Measurements from ENCODE around the gene CPSF4. TPM values are rescaled to one million over a fixed set of nuclear protein-coding genes. Genes with fewer than 3 reads are reported as not detected.

The CPSF4 gene
- total RNA-seq, 1 experiment from 2014 or later, result 67.0 TPM

GRCh38 chr7:99420213-99420612, 18.5 kb upstream of the CPSF4 start:
- intact Hi-C loops (cut with micrococcal nuclease), result no loop called here
- no peaks in the 10 kb centered on the region for H3K9me3 ChIP-seq (ENCODE audit: control insufficient read depth in 1 of 2, insufficient read depth in 1 of 2, low read depth in 1 of 2, low read length in 2 of 2)
- ChIA-PET RAD21 (ENCODE audit: low non-redundant PET in 1 of 2, low total read pairs in 2 of 2, uncharacterized antibody in 2 of 2, unreplicated experiment in 2 of 2) (no interaction called here), CTCF (no interaction called here), POLR2A (interaction anchor here (1.2 kb wide), 1 partner anchor 11 kb away, joined by 5 read pairs; the partner anchor contains the start of genes BUD31 and PDAP1)
- no peak overlapping the region for H3K27ac ChIP-seq (ENCODE audit: low read depth, low read length)
- no peak overlapping the region for H3K9ac ChIP-seq (ENCODE audit: low read length)
- no peak overlapping the region for H3K4me3 ChIP-seq (replicated peaks in 1 of 2; ENCODE audit: low read depth in 1 of 2, low read length in 2 of 2)
- TF ChIP-seq SIN3A (IDR thresholded peaks at IDR 0.05; ENCODE audit: low read depth) (no peak), EGR1 (IDR thresholded peaks at IDR 0.05; ENCODE audit: low read depth) (no peak), ZBTB33 (IDR thresholded peaks at IDR 0.05; ENCODE audit: extremely low read depth, insufficient replicate concordance, low read length) (no peak), REST (IDR thresholded peaks at IDR 0.05; ENCODE audit: low read depth) (no peak), EZH2phosphoT487 (IDR thresholded peaks at IDR 0.05; ENCODE audit: borderline replicate concordance) (no peak), CBX3 (IDR thresholded peaks at IDR 0.05; ENCODE audit: low read depth) (no peak), MAX (IDR thresholded peaks at IDR 0.05) (no peak)
- no peaks in the 10 kb centered on the region for H4K20me1 ChIP-seq (ENCODE audit: insufficient read depth)
- peaks cover 18% of the 10 kb centered on the region; the same call in 1 of the 2 replicates for H3K79me2 ChIP-seq (ENCODE audit: insufficient read depth, low read length)
- H3K4me2 ChIP-seq (ENCODE audit: low read length), result no peak overlapping the region
- H3K9me2 ChIP-seq (ENCODE audit: insufficient read depth), result no peaks in the 10 kb centered on the region
- H2AFZ ChIP-seq (ENCODE audit: low read depth, low read length, poor library complexity, severe bottlenecking), result no peak overlapping the region
- BruUV-seq (replicated peaks), result no TSS peak
- H3K36me3 ChIP-seq (ENCODE audit: control insufficient read depth in 1 of 2, insufficient read depth in 2 of 2, low read length in 2 of 2), result peaks cover 37 to 53% of the 10 kb centered on the region in 2 experiments
- DNase-seq (ENCODE audit: low read depth, low spot score) (no peak), ATAC-seq (no peak)
- H3K4me1 ChIP-seq (ENCODE audit: control insufficient read depth in 1 of 2, insufficient read depth in 2 of 2, low read length in 2 of 2), result no peaks in the 10 kb centered on the region
- no peaks in the 10 kb centered on the region for H3K27me3 ChIP-seq (ENCODE audit: insufficient read depth, low read length)
